Daoy (cell line): ENCODE data around the gene DGKK. TPM values are rescaled to one million over a fixed set of nuclear protein-coding genes. Genes with fewer than 3 reads are reported as not detected.
"Not testable (repeated sequence)": the region's sequence is repeated elsewhere in the genome, so short reads cannot be mapped to it uniquely, and the experiment has no call there.

ENCODE experiments used
- DNase-seq: peaks from one replicate; pipeline ENCODE4 v3.0.0-alpha.2; 2015; ENCODE audit warnings: low read depth
- total RNA-seq: library from RNA; depleted of rRNA; stranded (reverse); fragments of >200 nt; shearing (Covaris generic); gene quantifications from 2 replicates; pipeline ENCODE4 v1.2.3, GENCODE V29; 2014

Gene DGKK
- total RNA-seq, 1 experiment from 2014 or later = 0.11 TPM

GRCh38 chrX:50430917-50431575, 39.6 kb downstream of the DGKK start:
- DNase-seq = peak; percentile 22

- DNase-seq = no peak
Observed at GRCh38 chrX:50428174-50428573, 42.5 kb downstream of the DGKK start.

- DNase-seq = no peak
Observed at GRCh38 chrX:50407976-50408375, 62.6 kb downstream of the DGKK start.

- no peak for DNase-seq
Observed at GRCh38 chrX:50403903-50404302, 66.7 kb downstream of the DGKK start.

GRCh38 chrX:50402886-50403285, 67.7 kb downstream of the DGKK start:
- DNase-seq = no peak

GRCh38 chrX:50393902-50394301, 76.7 kb downstream of the DGKK start:
- no peak for DNase-seq

- no peak for DNase-seq
Observed at GRCh38 chrX:50386520-50386919, 84.1 kb downstream of the DGKK start.

- DNase-seq = no peak
Observed at GRCh38 chrX:50381729-50382415, 88.8 kb downstream of the DGKK start.

- no peak for DNase-seq
Observed at GRCh38 chrX:50375481-50376267, 95.0 kb downstream of the DGKK start.

- DNase-seq = no peak
Observed at GRCh38 chrX:50372966-50373365, 97.7 kb downstream of the DGKK start.

- DNase-seq = no peak
Observed at GRCh38 chrX:50343917-50344316, 126.7 kb downstream of the DGKK start.

GRCh38 chrX:50333308-50333707, 137.3 kb downstream of the DGKK start:
- no peak for DNase-seq

GRCh38 chrX:50332668-50333067, 138.0 kb downstream of the DGKK start:
- not testable (repeated sequence) for DNase-seq

- DNase-seq = no peak
Observed at GRCh38 chrX:50327235-50327634, 143.4 kb downstream of the DGKK start.
